SU-DHL-6 (cell line): Measurements from ENCODE around the gene LGR6.

Experiments
- CTCF ChIP-seq: fragments of 200-600 bp; sonication (generic); IDR thresholded peaks from one replicate; pipeline ENCODE4 v1.5.1; 2017; ENCODE audit warnings: antibody characterized with exemption, mild to moderate bottlenecking, low read length, moderate library complexity; ENCODE audit not compliant: insufficient read depth, poor library complexity, severe bottlenecking
- EZH2phosphoT487 ChIP-seq: fragments of 200-600 bp; sonication (generic), shearing (Covaris generic); conservative IDR thresholded peaks from 2 replicates; pipeline ENCODE4 v1.6.1; 2018; ENCODE audit warnings: mild to moderate bottlenecking, antibody characterized with exemption, low read length, moderate library complexity, mixed read lengths

GRCh38 chr1:202150187-202150586 is 43.4 kb upstream of the LGR6 start:
- TF ChIP-seq CTCF (no peak), EZH2phosphoT487 (no peak)
